AG09319 (cell line): ENCODE data around the gene DDT.
"Not testable (repeated sequence)": the region's sequence is repeated elsewhere in the genome, so short reads cannot be mapped to it uniquely, and the experiment has no call there.

ENCODE experiments used
- DNase-seq: peaks from one replicate; pipeline ENCODE4 v3.0.0-alpha.2; 2010; ENCODE audit warnings: low read depth; ENCODE audit errors: extremely low read depth
- TF ChIP-seq, protein P1 (sequence below): IDR thresholded peaks from 2 replicates; pipeline ENCODE4 v1.5.1; 2011; ENCODE audit warnings: low read depth, mild to moderate bottlenecking, inconsistent platforms, low read length, moderate library complexity

DDT gene

GRCh38 chr22:23956301-23956900 lies 17.8 kb downstream of the DDT start:
- TF ChIP-seq, protein P1, sequence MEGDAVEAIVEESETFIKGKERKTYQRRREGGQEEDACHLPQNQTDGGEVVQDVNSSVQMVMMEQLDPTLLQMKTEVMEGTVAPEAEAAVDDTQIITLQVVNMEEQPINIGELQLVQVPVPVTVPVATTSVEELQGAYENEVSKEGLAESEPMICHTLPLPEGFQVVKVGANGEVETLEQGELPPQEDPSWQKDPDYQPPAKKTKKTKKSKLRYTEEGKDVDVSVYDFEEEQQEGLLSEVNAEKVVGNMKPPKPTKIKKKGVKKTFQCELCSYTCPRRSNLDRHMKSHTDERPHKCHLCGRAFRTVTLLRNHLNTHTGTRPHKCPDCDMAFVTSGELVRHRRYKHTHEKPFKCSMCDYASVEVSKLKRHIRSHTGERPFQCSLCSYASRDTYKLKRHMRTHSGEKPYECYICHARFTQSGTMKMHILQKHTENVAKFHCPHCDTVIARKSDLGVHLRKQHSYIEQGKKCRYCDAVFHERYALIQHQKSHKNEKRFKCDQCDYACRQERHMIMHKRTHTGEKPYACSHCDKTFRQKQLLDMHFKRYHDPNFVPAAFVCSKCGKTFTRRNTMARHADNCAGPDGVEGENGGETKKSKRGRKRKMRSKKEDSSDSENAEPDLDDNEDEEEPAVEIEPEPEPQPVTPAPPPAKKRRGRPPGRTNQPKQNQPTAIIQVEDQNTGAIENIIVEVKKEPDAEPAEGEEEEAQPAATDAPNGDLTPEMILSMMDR = peak; percentile 80
- peak; percentile 28 for DNase-seq

GRCh38 chr22:23955886-23956285 lies 18.4 kb downstream of the DDT start:
- DNase-seq = not testable (repeated sequence)

GRCh38 chr22:23954991-23955305 lies 19.3 kb downstream of the DDT start:
- not testable (repeated sequence) for DNase-seq

DNA sequence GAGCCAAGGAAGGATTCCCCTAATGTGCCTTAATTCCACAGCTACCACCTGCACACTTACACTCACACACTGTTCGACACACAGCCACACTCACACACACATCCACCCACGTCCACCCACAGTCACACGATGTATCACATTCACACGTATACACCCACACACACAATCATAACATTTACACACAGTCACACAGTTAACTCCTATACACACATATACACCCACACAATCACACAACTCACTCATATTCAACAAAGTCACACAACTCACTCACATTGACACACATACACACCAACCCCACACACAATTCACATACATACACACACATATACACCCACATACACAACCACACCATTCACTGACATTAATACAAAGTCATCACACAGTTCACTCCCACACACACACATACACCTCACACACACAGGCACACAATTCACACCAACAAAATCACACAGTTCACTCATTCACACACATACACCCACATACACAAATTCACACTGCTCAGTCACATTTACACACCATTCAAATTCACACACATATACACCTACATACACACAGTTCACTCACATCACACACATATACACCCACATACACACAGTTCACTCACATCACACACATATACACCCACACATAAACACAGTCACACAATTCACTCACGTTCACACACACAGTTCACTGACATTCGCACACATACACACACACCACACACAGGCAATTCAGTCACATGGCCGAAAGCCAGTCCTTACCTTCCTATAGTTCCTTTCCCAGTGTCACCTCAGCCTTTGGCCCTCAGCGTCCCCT lies 19.8 kb downstream of the DDT start:
- not testable (repeated sequence) for DNase-seq

DNA sequence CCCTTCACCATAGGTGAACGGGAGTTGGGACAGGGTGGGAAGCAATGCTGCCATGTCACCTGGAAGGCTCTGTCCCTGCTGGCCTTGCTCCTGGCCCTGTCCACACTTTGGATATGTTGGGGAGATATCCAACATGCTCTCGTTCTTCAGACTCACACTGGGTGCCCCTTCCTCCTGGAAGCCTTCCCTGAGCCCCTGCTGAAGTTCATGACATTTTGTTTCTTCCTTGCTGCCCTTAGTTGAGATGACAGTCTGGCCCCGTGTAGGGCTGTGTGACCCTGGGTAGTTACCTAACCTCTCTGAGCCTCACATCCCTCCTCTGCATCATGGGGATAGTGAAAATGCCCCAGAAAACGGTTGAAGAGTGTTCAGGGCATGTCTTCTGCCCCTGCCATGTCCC lies 20.8 kb downstream of the DDT start:
- not testable (repeated sequence) for DNase-seq

DNA sequence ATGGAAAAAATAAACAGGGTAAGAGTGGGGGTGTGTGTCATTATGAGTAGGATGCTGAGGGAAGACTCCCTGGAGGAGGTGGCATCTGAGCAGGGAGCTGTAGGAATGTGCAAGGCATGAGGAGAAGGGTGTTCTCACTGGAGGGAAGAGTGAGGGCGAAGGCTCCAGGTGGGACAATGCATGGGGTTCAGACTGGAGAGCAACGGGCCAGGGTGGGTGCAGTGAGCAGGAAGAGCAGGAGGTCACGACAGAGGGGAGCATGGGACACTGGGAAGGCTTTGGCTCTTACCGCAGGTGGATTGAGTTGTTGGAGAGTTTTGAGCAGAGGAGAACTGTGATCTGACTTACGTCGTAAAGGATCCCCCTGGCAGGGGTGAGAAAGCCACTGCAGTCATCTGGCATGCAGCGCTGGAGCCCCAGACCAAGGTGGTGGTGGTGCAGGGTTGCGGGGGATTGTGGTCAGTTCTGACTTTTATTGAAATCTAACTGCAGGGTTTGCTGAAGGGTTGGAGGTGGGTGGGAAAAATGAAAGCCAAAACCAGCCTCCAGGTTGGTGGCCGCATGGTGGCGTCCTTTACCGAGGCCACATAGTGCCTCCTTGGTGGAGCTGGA lies 21.3 kb downstream of the DDT start:
- DNase-seq = not testable (repeated sequence)

GRCh38 chr22:23951383-23951782 lies 22.9 kb downstream of the DDT start:
- DNase-seq = not testable (repeated sequence)

DNA sequence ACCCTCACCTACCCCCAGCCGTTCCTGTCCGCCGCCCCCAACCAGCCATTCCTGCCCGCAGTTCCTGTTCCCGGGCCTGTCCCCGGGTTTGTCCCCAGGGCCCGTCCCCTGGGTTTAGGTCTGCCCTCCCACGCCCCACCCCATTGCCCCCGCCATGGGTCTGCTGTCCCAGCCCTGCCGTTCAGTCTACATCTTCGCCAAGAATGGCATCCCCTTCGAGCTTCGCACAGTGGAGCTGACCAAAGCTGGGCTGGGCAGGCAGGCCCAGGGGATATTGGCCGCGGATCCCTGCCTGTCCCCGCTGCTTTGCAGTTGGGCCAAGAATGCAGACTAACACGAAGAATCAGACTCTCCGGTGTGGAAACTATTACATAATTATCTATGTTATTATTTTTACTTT lies 24.5 kb downstream of the DDT start:
- not testable (repeated sequence) for DNase-seq

- not testable (repeated sequence) for DNase-seq
Measured at GRCh38 chr22:23947391-23947790, 26.9 kb downstream of the DDT start.

DNA sequence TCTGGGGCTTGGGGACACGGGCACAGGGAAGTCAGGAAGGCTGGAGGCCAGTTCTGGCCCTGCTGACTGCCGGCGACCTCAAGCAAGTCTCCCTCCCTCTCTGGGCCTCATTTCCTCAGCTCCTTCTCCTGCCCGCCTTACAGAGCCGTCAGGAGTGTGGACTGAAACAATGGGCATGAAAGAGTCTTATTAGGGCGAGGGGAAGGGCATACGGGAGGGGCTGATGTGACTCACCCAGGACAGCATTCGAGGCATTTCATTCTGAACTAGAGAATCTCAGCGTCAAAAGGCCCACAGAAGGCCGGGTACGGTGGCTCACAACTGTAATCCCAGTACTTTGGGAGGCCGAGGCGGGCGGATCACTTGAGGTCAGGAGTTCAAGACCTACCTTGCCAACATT lies 34.1 kb downstream of the DDT start:
- not testable (repeated sequence) for DNase-seq

- DNase-seq = no peak
- TF ChIP-seq, protein P1 = no peak
Measured at GRCh38 chr22:23939017-23939357, 35.3 kb downstream of the DDT start.

- TF ChIP-seq, protein P1 = no peak
- DNase-seq = no peak
Measured at GRCh38 chr22:23938328-23939016, 35.8 kb downstream of the DDT start.
